OCI-LY3 (cell line): ENCODE data around the gene ARHGAP1.

Experiments used
- H2AFZ ChIP-seq: fragments of 200-600, 300-600 bp; shearing (Covaris generic); 2 replicates; pipeline ENCODE4 v1.6.0; 2014; ENCODE audit warnings: antibody characterized with exemption, low read depth, low read length
- H3K27ac ChIP-seq: fragments of 200-600, 300-600 bp; sonication (generic); 2 replicates; pipeline ENCODE4 v1.5.1; 2014; ENCODE audit warnings: mild to moderate bottlenecking, low read length, moderate library complexity, mixed read lengths
- H3K27me3 ChIP-seq: fragments of 200-600, 300-600 bp; sonication (generic); 2 replicates; pipeline ENCODE4 v1.6.1; 2014; ENCODE audit warnings: low read depth, low read length, mixed read lengths
- H3K36me3 ChIP-seq: fragments of 200-600, 300-600 bp; sonication (generic); replicated peaks from 2 replicates; pipeline ENCODE3; 2014; ENCODE audit warnings: low read depth, low read length, mixed read lengths
- H3K4me1 ChIP-seq: fragments of 300-600, 200-600 bp; sonication (generic); 2 replicates; pipeline ENCODE4 v1.6.1; 2014; ENCODE audit warnings: low read length, mixed read lengths
- H3K4me2 ChIP-seq: fragments of 200-600, 300-600 bp; sonication (generic); 2 replicates; pipeline ENCODE4 v1.6.1; 2014; ENCODE audit warnings: low read length, mixed read lengths
- H3K4me3 ChIP-seq: fragments of 300-600, 200-600 bp; sonication (generic); 2 replicates; pipeline ENCODE4 v1.5.1; 2014; ENCODE audit warnings: antibody characterized with exemption, mild to moderate bottlenecking, low read length, moderate library complexity
- H3K79me2 ChIP-seq: fragments of 300-600, 200-600 bp; shearing (Covaris generic); 2 replicates; pipeline ENCODE4 v1.6.1; 2014; ENCODE audit warnings: mild to moderate bottlenecking, low read length, mixed read lengths
- H3K9ac ChIP-seq: fragments of 300-600, 200-600 bp; shearing (Covaris generic); 2 replicates; pipeline ENCODE4 v1.6.0; 2014; ENCODE audit warnings: mild to moderate bottlenecking, low read length, moderate library complexity
- H3K9me3 ChIP-seq: fragments of 200-600, 300-600 bp; shearing (Covaris generic); 2 replicates; pipeline ENCODE4 v1.6.1; 2014; ENCODE audit warnings: low read length, mixed read lengths; ENCODE audit not compliant: insufficient read depth
- H4K20me1 ChIP-seq: fragments of 200-600, 300-600 bp; sonication (generic); 2 replicates; pipeline ENCODE4 v1.6.1; 2016; ENCODE audit warnings: low read length, mixed read lengths; ENCODE audit not compliant: insufficient read depth
- EZH2phosphoT487 ChIP-seq: fragments of 200-600 bp; shearing (Covaris generic); IDR thresholded peaks from 2 replicates; pipeline ENCODE4 v1.6.1; 2018; ENCODE audit warnings: antibody characterized with exemption, mixed run types, low read depth
- TF ChIP-seq, protein P1 (sequence below): fragments of 200-600, 300-600 bp; sonication (generic); IDR thresholded peaks from 2 replicates; pipeline ENCODE4 v1.5.1; 2014; ENCODE audit warnings: antibody characterized with exemption, low read length, low read depth

ARHGAP1 gene

GRCh38 chr11:46630237-46630636, 70.2 kb downstream of the ARHGAP1 start:
- Histone ChIP-seq H3K27me3 (no peaks in the 10 kb centered on the region), H3K27ac (no peak overlapping the region), H4K20me1 (no peaks in the 10 kb centered on the region), H3K4me1 (no peaks in the 10 kb centered on the region), H3K36me3 (peaks cover 4% of the 10 kb centered on the region), H3K9ac (no peak overlapping the region), H2AFZ (no peak overlapping the region), H3K4me3 (no peak overlapping the region), H3K4me2 (no peak overlapping the region), H3K9me3 (no peaks in the 10 kb centered on the region), H3K79me2 (no peaks in the 10 kb centered on the region)
- no peak for TF ChIP-seq EZH2phosphoT487
- TF ChIP-seq, protein P1, sequence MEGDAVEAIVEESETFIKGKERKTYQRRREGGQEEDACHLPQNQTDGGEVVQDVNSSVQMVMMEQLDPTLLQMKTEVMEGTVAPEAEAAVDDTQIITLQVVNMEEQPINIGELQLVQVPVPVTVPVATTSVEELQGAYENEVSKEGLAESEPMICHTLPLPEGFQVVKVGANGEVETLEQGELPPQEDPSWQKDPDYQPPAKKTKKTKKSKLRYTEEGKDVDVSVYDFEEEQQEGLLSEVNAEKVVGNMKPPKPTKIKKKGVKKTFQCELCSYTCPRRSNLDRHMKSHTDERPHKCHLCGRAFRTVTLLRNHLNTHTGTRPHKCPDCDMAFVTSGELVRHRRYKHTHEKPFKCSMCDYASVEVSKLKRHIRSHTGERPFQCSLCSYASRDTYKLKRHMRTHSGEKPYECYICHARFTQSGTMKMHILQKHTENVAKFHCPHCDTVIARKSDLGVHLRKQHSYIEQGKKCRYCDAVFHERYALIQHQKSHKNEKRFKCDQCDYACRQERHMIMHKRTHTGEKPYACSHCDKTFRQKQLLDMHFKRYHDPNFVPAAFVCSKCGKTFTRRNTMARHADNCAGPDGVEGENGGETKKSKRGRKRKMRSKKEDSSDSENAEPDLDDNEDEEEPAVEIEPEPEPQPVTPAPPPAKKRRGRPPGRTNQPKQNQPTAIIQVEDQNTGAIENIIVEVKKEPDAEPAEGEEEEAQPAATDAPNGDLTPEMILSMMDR, result no peak

- no peak overlapping the region for H3K4me3 ChIP-seq
- H2AFZ ChIP-seq, result no peak overlapping the region
- no peaks in the 10 kb centered on the region for H3K27me3 ChIP-seq
- TF ChIP-seq EZH2phosphoT487, result no peak
- TF ChIP-seq, protein P1, result no peak
- H4K20me1 ChIP-seq, result no peaks in the 10 kb centered on the region
- H3K9me3 ChIP-seq, result no peaks in the 10 kb centered on the region
- H3K4me2 ChIP-seq, result no peak overlapping the region
- no peaks in the 10 kb centered on the region for H3K79me2 ChIP-seq
- no peak overlapping the region for H3K27ac ChIP-seq
- peaks cover 4% of the 10 kb centered on the region for H3K36me3 ChIP-seq
- H3K4me1 ChIP-seq, result no peaks in the 10 kb centered on the region
- H3K9ac ChIP-seq, result no peak overlapping the region
These were observed 71.5 kb downstream of the ARHGAP1 start for GRCh38 chr11:46628961-46629360.
